GM12878 (cell line): Measurements from ENCODE around the gene CFAP65. TPM values are rescaled to one million over a fixed set of nuclear protein-coding genes. Genes with fewer than 3 reads are reported as not detected.

Experiments used
- BMI1 ChIP-seq: fragments of 450-650 bp; IDR thresholded peaks from 2 replicates; pipeline ENCODE4 v1.6.1; 2016; ENCODE audit warnings: mild to moderate bottlenecking, moderate library complexity, borderline replicate concordance
- EED ChIP-seq: sonication (generic); IDR thresholded peaks from 2 replicates; pipeline ENCODE4 v1.6.1; 2016; ENCODE audit warnings: antibody characterized with exemption, low read depth
- EGR1 ChIP-seq, 2 experiments: IDR thresholded peaks; 1 replicate in 1 of 2; 2 replicates in 1 of 2; pipeline ENCODE4 v1.6.1; 2011 to 2012; ENCODE audit warnings: low read depth in 2 of 2, low read length in 2 of 2, borderline replicate concordance in 1 of 2, mild to moderate bottlenecking in 1 of 2, moderate library complexity in 1 of 2
- ESRRA ChIP-seq: IDR thresholded peaks from 2 replicates; pipeline ENCODE4 v1.6.1; 2012; ENCODE audit warnings: mild to moderate bottlenecking, low read length, improper control_type of control experiment
- GATAD2B ChIP-seq: fragments of 450-650 bp; conservative IDR thresholded peaks from 2 replicates; pipeline ENCODE4 v1.6.1; 2017; ENCODE audit warnings: low read depth, mild to moderate bottlenecking, moderate library complexity
- IKZF1 ChIP-seq: fragments of 450-650 bp; conservative IDR thresholded peaks from 2 replicates; pipeline ENCODE4 v1.6.1; 2017; ENCODE audit warnings: antibody characterized with exemption, mild to moderate bottlenecking
- MEF2A ChIP-seq: IDR thresholded peaks from 2 replicates; pipeline ENCODE4 v1.6.1; 2011; ENCODE audit warnings: low read depth, mild to moderate bottlenecking, low read length, moderate library complexity; ENCODE audit not compliant: insufficient read depth
- MTA2 ChIP-seq: fragments of 450-650 bp; IDR thresholded peaks from 2 replicates; pipeline ENCODE4 v1.6.1; 2016; ENCODE audit warnings: low read depth, mild to moderate bottlenecking, moderate library complexity
- NR2C2 ChIP-seq: IDR thresholded peaks from 2 replicates; pipeline ENCODE4 v1.6.1; 2011; ENCODE audit warnings: borderline replicate concordance, low read depth; ENCODE audit not compliant: control insufficient read depth, insufficient read length
- PAX5 ChIP-seq: IDR thresholded peaks from 2 replicates; pipeline ENCODE4 v1.6.1; 2011; ENCODE audit warnings: low read depth, low read length, borderline replicate concordance
- SMC3 ChIP-seq: IDR thresholded peaks from 2 replicates; pipeline ENCODE4 v1.6.1; 2011; ENCODE audit warnings: low read length, improper control_type of control experiment, borderline replicate concordance
- TCF12 ChIP-seq: IDR thresholded peaks from 2 replicates; pipeline ENCODE4 v1.6.1; 2011; ENCODE audit warnings: low read depth, mild to moderate bottlenecking, low read length
- TCF3 ChIP-seq: IDR thresholded peaks from 2 replicates; pipeline ENCODE4 v1.6.1; 2012; ENCODE audit warnings: low read depth, mild to moderate bottlenecking, low read length, borderline replicate concordance; ENCODE audit not compliant: insufficient read depth
- WRNIP1 ChIP-seq: IDR thresholded peaks from 2 replicates; pipeline ENCODE4 v1.6.1; 2011; ENCODE audit warnings: low read depth, low read length, improper control_type of control experiment, borderline replicate concordance
- polyA plus RNA-seq, 11 experiments: library from polyadenylated mRNA; depleted of rRNA in 4 of 11; unstranded in 6 of 11; stranded (reverse) in 5 of 11; fragments of >200 nt; fragmentation: Nextera tagmentation in 4 of 11; fragmentation: Illumina TruSeq in 1 of 11; extraction: Ambion mirVana in 4 of 11; extraction: Trizol in 1 of 11; gene quantifications; 1 replicate in 1 of 11; 2 replicates in 10 of 11; pipeline versions ENCODE4 v1.2.1 to v1.2.3, GENCODE V29; 2011 to 2016; ENCODE audit warnings: inconsistent platforms in 2 of 11, missing spikeins in 2 of 11, low read depth in 1 of 11
- total RNA-seq, 4 experiments: library from RNA; depleted of rRNA in 3 of 4; stranded (reverse); fragments of >200 nt in 3 of 4; fragmentation: Illumina TruSeq in 1 of 4; extraction: Trizol in 1 of 4; gene quantifications; 2 replicates each; pipeline versions ENCODE4 v1.2.1 to v1.2.3, GENCODE V29; 2013 to 2021
- TF ChIP-seq, protein P1 (sequence below): IDR thresholded peaks from 2 replicates; pipeline ENCODE4 v1.6.1; 2012; ENCODE audit warnings: low read depth, low read length, improper control_type of control experiment
- TF ChIP-seq, protein P2 (sequence below): fragments of 450-650 bp; IDR thresholded peaks from 2 replicates; pipeline ENCODE4 v1.6.1; 2016; ENCODE audit warnings: mild to moderate bottlenecking
- TF ChIP-seq, protein P3 (sequence below): IDR thresholded peaks from 2 replicates; pipeline ENCODE4 v1.6.1; 2011; ENCODE audit warnings: low read depth, low read length, improper control_type of control experiment, borderline replicate concordance
- TF ChIP-seq, protein P4 (sequence below): fragments of 450-650 bp; IDR thresholded peaks from 2 replicates; pipeline ENCODE4 v1.6.1; 2014; ENCODE audit warnings: mild to moderate bottlenecking
- TF ChIP-seq, protein P5 (sequence below): fragments of 150-350 bp; IDR thresholded peaks from 2 replicates; pipeline ENCODE4 v1.6.1; 2014; ENCODE audit warnings: mild to moderate bottlenecking, low read depth, low read length
- TF ChIP-seq, protein P6 (sequence below): IDR thresholded peaks from 2 replicates; pipeline ENCODE4 v1.6.1; 2012; ENCODE audit warnings: mild to moderate bottlenecking, low read depth, low read length

Gene CFAP65
- total and polyA plus RNA-seq, 10 of the 15 experiments (the other 5 are each of a cell fraction or from before 2014, with no cell fraction given): not detected

DNA sequence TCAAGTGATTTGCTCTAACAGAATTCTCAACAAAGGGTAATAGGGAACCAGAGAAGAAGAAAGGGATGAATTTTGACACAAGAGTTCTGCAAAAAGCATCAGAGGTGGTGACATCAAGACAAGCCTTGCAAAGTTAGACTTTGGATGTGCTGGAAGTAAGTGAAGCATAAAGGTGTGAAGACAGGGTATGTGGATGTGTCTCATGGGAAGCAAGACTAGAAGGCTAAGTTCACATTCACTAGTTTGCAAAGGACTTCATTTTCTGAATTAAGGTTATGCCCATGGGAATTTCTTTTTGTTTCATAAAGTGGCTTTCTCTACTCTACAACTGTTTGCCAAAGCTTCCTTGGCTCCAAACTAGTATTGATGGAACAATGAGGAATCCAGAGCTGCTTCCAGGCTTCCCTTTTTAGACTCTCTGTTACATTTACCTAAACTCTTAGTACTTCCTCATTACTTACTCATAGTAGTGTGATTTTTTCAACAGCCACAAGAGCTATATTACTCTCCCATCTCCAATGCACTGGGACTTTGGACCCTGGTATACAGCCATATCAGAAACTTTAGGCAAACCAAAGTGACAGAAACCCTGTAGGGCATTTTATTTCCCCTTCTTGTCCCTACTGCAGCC is 40.5 kb upstream of the CFAP65 start (continued):
- TF ChIP-seq, protein P1, sequence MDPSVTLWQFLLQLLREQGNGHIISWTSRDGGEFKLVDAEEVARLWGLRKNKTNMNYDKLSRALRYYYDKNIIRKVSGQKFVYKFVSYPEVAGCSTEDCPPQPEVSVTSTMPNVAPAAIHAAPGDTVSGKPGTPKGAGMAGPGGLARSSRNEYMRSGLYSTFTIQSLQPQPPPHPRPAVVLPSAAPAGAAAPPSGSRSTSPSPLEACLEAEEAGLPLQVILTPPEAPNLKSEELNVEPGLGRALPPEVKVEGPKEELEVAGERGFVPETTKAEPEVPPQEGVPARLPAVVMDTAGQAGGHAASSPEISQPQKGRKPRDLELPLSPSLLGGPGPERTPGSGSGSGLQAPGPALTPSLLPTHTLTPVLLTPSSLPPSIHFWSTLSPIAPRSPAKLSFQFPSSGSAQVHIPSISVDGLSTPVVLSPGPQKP: no peak
- TF ChIP-seq, protein P2, sequence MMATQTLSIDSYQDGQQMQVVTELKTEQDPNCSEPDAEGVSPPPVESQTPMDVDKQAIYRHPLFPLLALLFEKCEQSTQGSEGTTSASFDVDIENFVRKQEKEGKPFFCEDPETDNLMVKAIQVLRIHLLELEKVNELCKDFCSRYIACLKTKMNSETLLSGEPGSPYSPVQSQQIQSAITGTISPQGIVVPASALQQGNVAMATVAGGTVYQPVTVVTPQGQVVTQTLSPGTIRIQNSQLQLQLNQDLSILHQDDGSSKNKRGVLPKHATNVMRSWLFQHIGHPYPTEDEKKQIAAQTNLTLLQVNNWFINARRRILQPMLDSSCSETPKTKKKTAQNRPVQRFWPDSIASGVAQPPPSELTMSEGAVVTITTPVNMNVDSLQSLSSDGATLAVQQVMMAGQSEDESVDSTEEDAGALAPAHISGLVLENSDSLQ: no peak
- TF ChIP-seq GATAD2B (0 out of 2 replicates have a peak, but pooled peaks have one; percentile 30), WRNIP1 (no peak), IKZF1 (peak; percentile 51), TCF12 (no peak), NR2C2 (no peak), BMI1 (no peak), PAX5 (peak; percentile 31; the same call in 1 of the 2 replicates), MEF2A (no peak), EED (no peak), ESRRA (no peak), MTA2 (peak; percentile 28; the same call in 1 of the 2 replicates), SMC3 (no peak), EGR1 (IDR thresholded peaks at IDR 0.05; ENCODE audit: borderline replicate concordance in 1 of 2, low read depth in 2 of 2, low read length in 2 of 2) (no peak), TCF3 (no peak)
- TF ChIP-seq, protein P3, sequence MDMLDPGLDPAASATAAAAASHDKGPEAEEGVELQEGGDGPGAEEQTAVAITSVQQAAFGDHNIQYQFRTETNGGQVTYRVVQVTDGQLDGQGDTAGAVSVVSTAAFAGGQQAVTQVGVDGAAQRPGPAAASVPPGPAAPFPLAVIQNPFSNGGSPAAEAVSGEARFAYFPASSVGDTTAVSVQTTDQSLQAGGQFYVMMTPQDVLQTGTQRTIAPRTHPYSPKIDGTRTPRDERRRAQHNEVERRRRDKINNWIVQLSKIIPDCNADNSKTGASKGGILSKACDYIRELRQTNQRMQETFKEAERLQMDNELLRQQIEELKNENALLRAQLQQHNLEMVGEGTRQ: no peak
- TF ChIP-seq, protein P4, sequence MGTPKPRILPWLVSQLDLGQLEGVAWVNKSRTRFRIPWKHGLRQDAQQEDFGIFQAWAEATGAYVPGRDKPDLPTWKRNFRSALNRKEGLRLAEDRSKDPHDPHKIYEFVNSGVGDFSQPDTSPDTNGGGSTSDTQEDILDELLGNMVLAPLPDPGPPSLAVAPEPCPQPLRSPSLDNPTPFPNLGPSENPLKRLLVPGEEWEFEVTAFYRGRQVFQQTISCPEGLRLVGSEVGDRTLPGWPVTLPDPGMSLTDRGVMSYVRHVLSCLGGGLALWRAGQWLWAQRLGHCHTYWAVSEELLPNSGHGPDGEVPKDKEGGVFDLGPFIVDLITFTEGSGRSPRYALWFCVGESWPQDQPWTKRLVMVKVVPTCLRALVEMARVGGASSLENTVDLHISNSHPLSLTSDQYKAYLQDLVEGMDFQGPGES: no peak
- TF ChIP-seq, protein P5, sequence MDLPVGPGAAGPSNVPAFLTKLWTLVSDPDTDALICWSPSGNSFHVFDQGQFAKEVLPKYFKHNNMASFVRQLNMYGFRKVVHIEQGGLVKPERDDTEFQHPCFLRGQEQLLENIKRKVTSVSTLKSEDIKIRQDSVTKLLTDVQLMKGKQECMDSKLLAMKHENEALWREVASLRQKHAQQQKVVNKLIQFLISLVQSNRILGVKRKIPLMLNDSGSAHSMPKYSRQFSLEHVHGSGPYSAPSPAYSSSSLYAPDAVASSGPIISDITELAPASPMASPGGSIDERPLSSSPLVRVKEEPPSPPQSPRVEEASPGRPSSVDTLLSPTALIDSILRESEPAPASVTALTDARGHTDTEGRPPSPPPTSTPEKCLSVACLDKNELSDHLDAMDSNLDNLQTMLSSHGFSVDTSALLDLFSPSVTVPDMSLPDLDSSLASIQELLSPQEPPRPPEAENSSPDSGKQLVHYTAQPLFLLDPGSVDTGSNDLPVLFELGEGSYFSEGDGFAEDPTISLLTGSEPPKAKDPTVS: no peak
- TF ChIP-seq, protein P6, sequence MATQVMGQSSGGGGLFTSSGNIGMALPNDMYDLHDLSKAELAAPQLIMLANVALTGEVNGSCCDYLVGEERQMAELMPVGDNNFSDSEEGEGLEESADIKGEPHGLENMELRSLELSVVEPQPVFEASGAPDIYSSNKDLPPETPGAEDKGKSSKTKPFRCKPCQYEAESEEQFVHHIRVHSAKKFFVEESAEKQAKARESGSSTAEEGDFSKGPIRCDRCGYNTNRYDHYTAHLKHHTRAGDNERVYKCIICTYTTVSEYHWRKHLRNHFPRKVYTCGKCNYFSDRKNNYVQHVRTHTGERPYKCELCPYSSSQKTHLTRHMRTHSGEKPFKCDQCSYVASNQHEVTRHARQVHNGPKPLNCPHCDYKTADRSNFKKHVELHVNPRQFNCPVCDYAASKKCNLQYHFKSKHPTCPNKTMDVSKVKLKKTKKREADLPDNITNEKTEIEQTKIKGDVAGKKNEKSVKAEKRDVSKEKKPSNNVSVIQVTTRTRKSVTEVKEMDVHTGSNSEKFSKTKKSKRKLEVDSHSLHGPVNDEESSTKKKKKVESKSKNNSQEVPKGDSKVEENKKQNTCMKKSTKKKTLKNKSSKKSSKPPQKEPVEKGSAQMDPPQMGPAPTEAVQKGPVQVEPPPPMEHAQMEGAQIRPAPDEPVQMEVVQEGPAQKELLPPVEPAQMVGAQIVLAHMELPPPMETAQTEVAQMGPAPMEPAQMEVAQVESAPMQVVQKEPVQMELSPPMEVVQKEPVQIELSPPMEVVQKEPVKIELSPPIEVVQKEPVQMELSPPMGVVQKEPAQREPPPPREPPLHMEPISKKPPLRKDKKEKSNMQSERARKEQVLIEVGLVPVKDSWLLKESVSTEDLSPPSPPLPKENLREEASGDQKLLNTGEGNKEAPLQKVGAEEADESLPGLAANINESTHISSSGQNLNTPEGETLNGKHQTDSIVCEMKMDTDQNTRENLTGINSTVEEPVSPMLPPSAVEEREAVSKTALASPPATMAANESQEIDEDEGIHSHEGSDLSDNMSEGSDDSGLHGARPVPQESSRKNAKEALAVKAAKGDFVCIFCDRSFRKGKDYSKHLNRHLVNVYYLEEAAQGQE: no peak
